Skeletal muscle tissue (tissue), 4 donors: ENCODE data around the gene PAFAH1B2. TPM values are rescaled to one million over a fixed set of nuclear protein-coding genes. Genes with fewer than 3 reads are reported as not detected.

Experiments used
- H3K27ac ChIP-seq: one replicate; pipeline ENCODE4 v1.7.0; 2013; ENCODE audit warnings: mild to moderate bottlenecking, low read depth, low read length, inconsistent platforms
- H3K27me3 ChIP-seq, 3 donors: one replicate each; pipeline ENCODE4 v1.7.0; 2013; ENCODE audit warnings: low read length in 3 of 3; ENCODE audit not compliant: control insufficient read depth in 3 of 3, insufficient read depth in 3 of 3
- H3K36me3 ChIP-seq, 3 donors: one replicate each; pipeline ENCODE4 v1.7.0; 2013; ENCODE audit warnings: low read length in 3 of 3; ENCODE audit not compliant: control insufficient read depth in 3 of 3, insufficient read depth in 3 of 3
- H3K4me1 ChIP-seq, 3 donors: one replicate each; pipeline ENCODE4 v1.7.0; 2013; ENCODE audit warnings: low read length in 3 of 3, mild to moderate bottlenecking in 3 of 3; ENCODE audit not compliant: control insufficient read depth in 3 of 3, insufficient read depth in 3 of 3
- H3K4me3 ChIP-seq, 3 donors: one replicate each; pipeline ENCODE4 v1.7.0; 2013; ENCODE audit warnings: low read length in 3 of 3
- H3K9ac ChIP-seq, 3 donors: one replicate each; pipeline ENCODE4 v1.7.0; 2013; ENCODE audit warnings: low read length in 3 of 3, mild to moderate bottlenecking in 3 of 3, moderate library complexity in 2 of 3, low read depth in 1 of 3
- H3K9me3 ChIP-seq, 3 donors: one replicate each; pipeline ENCODE4 v1.7.0; 2013; ENCODE audit warnings: low read length in 3 of 3; ENCODE audit not compliant: control insufficient read depth in 3 of 3
- total RNA-seq: library from RNA; depleted of rRNA; stranded (reverse); fragments of >200 nt; gene quantifications from one replicate; pipeline ENCODE4 v1.2.3, GENCODE V29; 2014
- donor health status: Osteomylitis.

The PAFAH1B2 gene
- total RNA-seq = 75.2 TPM

GRCh38 chr11:117143871-117144476, at the start of gene PAFAH1B2:
Gene PAFAH1B2, plus strand, starts transcription at chr11:117144287. Its CDS starts 8,161 bp downstream, at chr11:117152448.
- Histone ChIP-seq H3K4me1 (peaks cover 22 to 41% (median 22%) of the 10 kb centered on the region in 3 donors), H3K27ac (peak within 1 kb of the TSS; percentile 87), H3K27me3 (no peaks in the 10 kb centered on the region), H3K9ac (peak within 1 kb of the TSS; percentile 81 to 86 (median 86)), H3K36me3 (peaks cover 0 to 7% (median 6%) of the 10 kb centered on the region in 3 donors), H3K4me3 (peak within 1 kb of the TSS; percentile 90 to 98 (median 92)), H3K9me3 (no peaks in the 10 kb centered on the region)

DNA sequence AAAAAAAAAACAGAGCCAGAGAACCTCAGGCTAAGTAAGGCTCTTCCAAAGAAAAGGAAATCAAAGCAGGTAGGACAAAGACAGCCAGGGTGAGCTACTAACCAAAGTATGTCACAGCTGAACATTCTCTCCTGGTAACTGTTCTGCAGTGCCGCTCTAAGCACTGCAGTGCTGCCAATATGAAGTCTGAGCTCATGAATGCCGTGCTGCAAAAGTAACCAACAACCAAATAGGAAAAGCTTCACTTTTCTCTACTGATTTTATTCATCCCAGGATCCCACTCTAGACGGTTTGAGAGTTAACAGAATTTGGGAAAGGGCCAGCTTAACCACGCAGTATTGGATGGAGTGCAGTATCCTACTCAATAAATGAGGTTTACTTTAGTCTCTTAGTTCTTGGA, 49.3 kb upstream of the PAFAH1B2 start:
- H3K27ac ChIP-seq = peak overlapping the region; percentile 89
- H3K4me1 ChIP-seq = peaks cover 38 to 41% (median 40%) of the 10 kb centered on the region in 3 donors
- no peaks in the 10 kb centered on the region for H3K9me3 ChIP-seq
- peak overlapping the region; percentile 33 to 36 (median 34) for H3K4me3 ChIP-seq
- no peaks in the 10 kb centered on the region for H3K36me3 ChIP-seq
- H3K27me3 ChIP-seq = no peaks in the 10 kb centered on the region
- H3K9ac ChIP-seq = peak overlapping the region in 1 of 3 donors; percentile 8

GRCh38 chr11:117095284-117096161, 48.6 kb upstream of the PAFAH1B2 start:
- no peaks in the 10 kb centered on the region for H3K9me3 ChIP-seq
- H3K4me3 ChIP-seq = peak overlapping the region; percentile 22 to 53 (median 23)
- H3K27ac ChIP-seq = peak overlapping the region; percentile 89
- H3K27me3 ChIP-seq = no peaks in the 10 kb centered on the region
- H3K4me1 ChIP-seq = peaks cover 38 to 41% (median 39%) of the 10 kb centered on the region in 3 donors
- H3K36me3 ChIP-seq = no peaks in the 10 kb centered on the region
- peak overlapping the region; percentile 29 to 63 (median 54) for H3K9ac ChIP-seq

- H3K27me3 ChIP-seq = no peaks in the 10 kb centered on the region
- H3K27ac ChIP-seq = peak overlapping the region; percentile 89
- H3K9ac ChIP-seq = peak overlapping the region; percentile 10 to 90 (median 54)
- peak overlapping the region; percentile 45 to 88 (median 87) for H3K4me3 ChIP-seq
- peaks cover 37 to 41% (median 38%) of the 10 kb centered on the region in 3 donors for H3K4me1 ChIP-seq
- no peaks in the 10 kb centered on the region for H3K36me3 ChIP-seq
- H3K9me3 ChIP-seq = no peaks in the 10 kb centered on the region
Observed at GRCh38 chr11:117096201-117096991, 47.7 kb upstream of the PAFAH1B2 start.

DNA sequence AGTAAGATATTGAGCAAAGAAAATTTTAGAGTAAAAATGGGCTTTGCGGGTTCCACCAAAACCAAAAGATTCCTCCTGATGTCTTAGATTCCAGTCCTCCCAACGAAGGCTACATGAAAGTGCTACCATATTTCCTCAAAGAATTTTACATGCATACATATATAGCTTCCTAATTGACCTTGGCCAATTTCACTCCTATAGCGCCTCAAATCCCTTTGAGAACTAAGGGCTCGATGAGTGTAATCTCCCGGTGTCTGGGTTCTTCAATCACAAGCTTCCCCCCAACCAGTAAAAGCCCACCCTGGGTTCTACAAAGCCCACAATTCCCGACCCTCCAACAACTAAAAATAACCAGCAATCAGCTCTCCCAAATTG, 47.1 kb upstream of the PAFAH1B2 start:
- Histone ChIP-seq H3K36me3 (no peaks in the 10 kb centered on the region), H3K27me3 (no peaks in the 10 kb centered on the region), H3K27ac (peak overlapping the region; percentile 89), H3K9ac (peak overlapping the region; percentile 90 to 91 (median 90)), H3K4me1 (peaks cover 37 to 41% (median 38%) of the 10 kb centered on the region in 3 donors), H3K4me3 (peak overlapping the region; percentile 84 to 88 (median 87)), H3K9me3 (no peaks in the 10 kb centered on the region)

GRCh38 chr11:117097389-117098268, 46.5 kb upstream of the PAFAH1B2 start:
- H3K27ac ChIP-seq = peak overlapping the region; percentile 89
- no peaks in the 10 kb centered on the region for H3K9me3 ChIP-seq
- H3K4me1 ChIP-seq = peaks cover 37 to 41% (median 38%) of the 10 kb centered on the region in 3 donors
- no peaks in the 10 kb centered on the region for H3K27me3 ChIP-seq
- peak overlapping the region; percentile 90 to 91 (median 90) for H3K9ac ChIP-seq
- peak overlapping the region; percentile 84 to 88 (median 87) for H3K4me3 ChIP-seq
- H3K36me3 ChIP-seq = no peaks in the 10 kb centered on the region

DNA sequence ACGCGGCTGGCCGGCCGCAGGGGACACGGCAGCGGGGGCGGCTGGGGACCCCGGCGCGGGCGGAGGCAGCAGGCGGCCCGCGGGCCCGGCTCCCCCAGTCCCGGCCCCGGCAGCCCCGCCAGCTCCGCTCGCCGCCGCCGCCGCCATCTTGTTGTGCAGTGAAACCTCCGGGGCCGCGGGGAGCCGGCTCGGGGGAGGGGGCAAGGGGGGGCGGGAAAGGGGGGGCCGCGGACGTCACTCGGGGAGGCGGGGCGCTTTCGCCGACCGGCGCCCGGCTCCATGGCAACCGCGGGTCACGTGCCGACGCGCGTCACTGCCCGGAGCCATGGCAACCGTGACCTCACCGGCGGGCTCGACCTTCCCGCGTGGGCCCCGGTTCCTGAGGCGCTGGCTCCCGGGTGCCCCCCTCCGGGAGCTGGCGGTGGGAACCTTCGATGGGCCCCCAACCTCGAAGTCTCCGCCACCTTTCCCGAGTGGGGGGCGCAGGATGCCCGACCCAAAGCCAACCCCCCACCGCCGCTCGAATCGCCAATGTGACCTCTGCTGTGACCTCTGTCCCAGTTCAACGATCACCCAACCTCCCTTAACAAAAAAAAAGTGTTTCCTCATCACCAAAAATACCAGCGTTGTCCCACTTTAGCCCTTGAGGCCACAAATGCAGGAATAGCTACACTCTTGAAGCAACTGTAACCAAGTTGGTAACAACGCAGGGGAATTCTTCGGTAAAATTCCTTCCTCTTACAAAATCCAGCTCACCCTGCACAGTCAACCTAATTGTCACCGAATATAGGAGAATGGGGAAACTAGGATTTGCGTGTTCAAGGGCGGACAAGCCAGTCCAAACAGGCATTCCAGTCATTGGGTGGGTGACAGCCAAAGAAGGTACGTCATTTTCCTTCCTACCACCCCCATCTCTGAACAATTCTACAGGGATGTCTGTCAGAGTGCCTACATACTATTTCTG, 45.5 kb upstream of the PAFAH1B2 start, which contains the start of gene SIK3:
Gene SIK3 (minus strand): TSS at position 160 of the 964 bp plus-strand sequence. CDS start 13 bp downstream, at position 147.
- Histone ChIP-seq H3K27ac (peak within 1 kb of the TSS; percentile 98), H3K9me3 (no peaks in the 10 kb centered on the region), H3K4me1 (peaks cover 35 to 41% (median 38%) of the 10 kb centered on the region in 3 donors), H3K36me3 (no peaks in the 10 kb centered on the region), H3K4me3 (peak within 1 kb of the TSS; percentile 84 to 88 (median 87)), H3K9ac (peak within 1 kb of the TSS; percentile 91 to 93 (median 91)), H3K27me3 (no peaks in the 10 kb centered on the region)

DNA sequence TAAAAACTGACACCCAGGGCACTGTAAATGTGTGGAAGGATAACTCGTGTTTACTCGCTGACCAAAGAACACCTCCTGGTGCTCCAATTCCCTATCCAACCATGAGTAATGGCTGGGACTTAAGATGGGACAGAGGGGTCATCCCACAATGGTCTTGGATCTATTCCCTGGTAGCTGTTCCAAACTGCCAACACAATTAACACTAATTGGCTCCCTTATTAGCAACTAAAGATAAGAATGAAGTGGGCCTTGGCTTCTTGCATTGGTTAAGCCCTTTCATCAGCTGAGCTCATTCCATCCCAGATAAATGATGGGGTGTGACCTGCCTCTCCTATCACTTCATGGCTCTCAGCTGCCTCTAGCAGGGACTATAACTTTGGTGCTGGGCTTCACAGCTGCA, 44.4 kb upstream of the PAFAH1B2 start:
- H3K27ac ChIP-seq = peak overlapping the region; percentile 98

More for the DNA sequence above, 44.4 kb upstream of the PAFAH1B2 start:
- Histone ChIP-seq H3K9me3 (no peaks in the 10 kb centered on the region), H3K9ac (no peak overlapping the region), H3K4me3 (no peak overlapping the region), H3K36me3 (no peaks in the 10 kb centered on the region), H3K27me3 (no peaks in the 10 kb centered on the region), H3K4me1 (peaks cover 30 to 33% (median 31%) of the 10 kb centered on the region in 3 donors)
